ENCODE measurements around the gene C11orf42. TPM values are rescaled to one million over a fixed set of nuclear protein-coding genes. Genes with fewer than 3 reads are reported as not detected.

C11orf42 gene
- total RNA-seq, 1 donor from 2014 or later = not detected

- DNase-seq (ENCODE audit: low spot score) = no peak
- intact Hi-C loops (cut with DNase I) = loop anchor here (2.0 to 5.0 kb wide), 4 partner anchors 47 to 228 kb away; no protein-coding TSS in a partner anchor
Observed at GRCh38 chr11:6249770-6250555, 44.6 kb downstream of the C11orf42 start.

GRCh38 chr11:6251120-6251733 lies 45.9 kb downstream of the C11orf42 start:
- intact Hi-C loops (cut with DNase I) = loop anchor here (2.0 to 5.0 kb wide), 4 partner anchors 46 to 229 kb away; no protein-coding TSS in a partner anchor
- no peak for DNase-seq (ENCODE audit: low spot score)

DNA sequence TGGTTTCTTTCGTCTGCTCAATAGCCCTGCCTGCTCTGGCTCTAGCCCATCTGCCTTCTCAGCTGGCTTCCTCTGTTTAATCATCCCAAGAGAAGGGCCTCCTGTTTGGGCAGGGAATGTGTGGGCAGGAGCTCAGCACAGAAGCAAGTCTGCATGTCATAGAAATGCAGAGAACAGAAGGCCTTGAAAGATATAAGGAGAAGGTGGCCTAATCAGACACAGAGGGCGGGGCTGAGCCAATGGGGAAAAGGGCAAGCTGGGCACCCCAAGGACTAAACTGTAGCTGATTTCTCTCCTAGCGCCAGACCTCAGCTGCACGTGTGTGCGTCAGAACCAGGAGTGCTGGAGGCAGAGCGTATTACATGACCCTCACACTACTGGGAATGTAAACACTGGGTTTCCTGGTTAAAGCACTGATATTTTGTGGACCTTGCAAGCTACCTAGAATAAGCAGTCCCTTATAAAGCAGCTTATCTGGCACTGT lies 46.7 kb downstream of the C11orf42 start:
- intact Hi-C loops (cut with DNase I) = loop anchor here (2.0 to 5.0 kb wide), 4 partner anchors 45 to 230 kb away; no protein-coding TSS in a partner anchor
- no peak for DNase-seq (ENCODE audit: low spot score)

DNA sequence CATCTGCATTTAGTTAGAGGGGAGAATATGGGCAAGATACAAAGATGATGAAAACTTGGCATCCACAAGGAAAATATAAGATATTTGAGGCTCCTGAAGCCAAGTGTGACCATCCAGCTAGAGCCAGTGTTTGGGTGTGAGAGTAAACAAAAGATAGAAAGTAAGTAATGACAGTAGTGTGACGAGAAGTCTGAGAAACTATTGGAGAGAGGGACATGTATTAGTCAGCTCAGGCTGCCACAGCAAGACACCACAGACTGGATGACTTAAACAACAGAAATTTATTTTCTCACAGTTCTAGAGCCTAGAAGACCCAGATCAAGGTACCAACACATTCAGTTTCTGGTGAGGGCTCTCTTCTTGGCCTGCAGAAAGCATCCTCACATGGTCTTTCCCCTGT lies 47.8 kb downstream of the C11orf42 start:
- no peak for DNase-seq (ENCODE audit: low spot score)
- intact Hi-C loops (cut with DNase I) = loop anchor here (5.0 kb wide), 3 partner anchors 44 to 231 kb away; no protein-coding TSS in a partner anchor

DNA sequence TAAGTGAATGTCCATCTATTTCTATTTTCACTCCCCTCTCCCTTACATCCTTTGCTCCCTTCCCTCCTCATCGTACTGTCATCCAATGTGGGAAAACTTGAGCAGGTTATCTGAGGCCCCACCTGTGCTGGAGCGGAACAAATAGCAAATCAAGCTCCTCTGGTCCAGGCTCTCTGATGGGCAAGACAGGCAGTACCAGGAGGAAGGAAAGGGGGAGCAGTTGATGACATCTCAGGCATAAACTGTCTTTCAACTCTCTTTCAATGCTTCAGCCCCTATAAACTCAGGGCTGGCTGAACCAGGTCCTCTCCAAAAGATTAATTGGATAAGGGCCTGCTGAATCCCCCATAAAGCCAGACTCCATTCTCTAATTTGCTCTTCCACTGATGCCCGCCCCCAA lies 52.8 kb downstream of the C11orf42 start:
- DNase-seq (ENCODE audit: low spot score) = no peak
- intact Hi-C loops (cut with DNase I) = no loop called here

- intact Hi-C loops (cut with DNase I) = no loop called here
- DNase-seq (ENCODE audit: low spot score) = no peak
Observed at GRCh38 chr11:6258571-6259081, 53.3 kb downstream of the C11orf42 start.

DNA sequence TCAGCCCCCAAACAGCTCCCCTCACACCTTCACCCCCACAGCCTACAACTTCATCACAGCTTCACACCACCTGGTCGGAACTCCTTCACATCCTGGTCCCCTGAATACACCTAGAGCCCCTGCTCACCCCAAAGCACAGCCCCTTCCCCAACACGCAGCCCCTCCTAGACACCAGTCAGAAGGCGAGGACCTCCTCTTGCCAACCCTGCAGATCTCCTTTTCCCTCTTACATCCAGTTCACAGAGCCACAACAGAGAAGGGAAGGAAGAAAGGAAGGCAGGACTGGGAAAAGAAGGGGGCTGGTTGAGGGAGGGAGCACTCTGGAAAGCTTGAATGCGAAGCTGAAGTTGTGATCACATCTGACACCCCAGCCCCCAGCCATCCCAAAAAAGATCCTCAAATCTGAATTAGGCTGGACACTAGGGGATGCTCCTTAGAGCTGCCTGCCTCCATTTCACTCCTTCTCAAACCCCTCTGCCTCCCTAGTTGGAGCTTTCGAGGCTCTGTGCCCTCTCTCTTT lies 54.9 kb downstream of the C11orf42 start:
- no peak for DNase-seq (ENCODE audit: low spot score)
- intact Hi-C loops (cut with DNase I) = no loop called here

Other genes starting within 250 kb of the C11orf42 start
- not detected for gene OR56A5, start 237.1 kb upstream of the C11orf42 start, total RNA-seq
- not detected for gene OR52L1, start 218.6 kb upstream of the C11orf42 start, total RNA-seq
- not detected for gene OR56A4, start 198.6 kb upstream of the C11orf42 start, total RNA-seq
- not detected for gene OR56A1, start 174.8 kb upstream of the C11orf42 start, total RNA-seq
- not detected for gene OR56B4, start 97.9 kb upstream of the C11orf42 start, total RNA-seq
- not detected for gene OR52B2, start 35.2 kb upstream of the C11orf42 start, total RNA-seq
- not detected for gene OR52W1, start 6.3 kb upstream of the C11orf42 start, total RNA-seq
- 19.7 TPM for gene FHIP1B, start 29.1 kb downstream of the C11orf42 start, total RNA-seq
- not detected for gene CNGA4, start 33.5 kb downstream of the C11orf42 start, total RNA-seq
- not detected for gene CCKBR, start 54.3 kb downstream of the C11orf42 start, total RNA-seq
- gene CAVIN3, start 114.9 kb downstream of the C11orf42 start, total RNA-seq = 77.6 TPM
- 57.8 TPM for gene SMPD1, start 184.9 kb downstream of the C11orf42 start, total RNA-seq
- gene APBB1, start 213.5 kb downstream of the C11orf42 start, total RNA-seq = 72.0 TPM
- 0.27 TPM for gene HPX, start 235.4 kb downstream of the C11orf42 start, total RNA-seq